Colon (tissue), 2 donors: ENCODE results near the gene TRIML2.

Experiments
- FAIRE-seq: peaks from 2 replicates; lab custom pipeline; 2012; peaks lifted over from hg19 to GRCh38; lab: Jason Lieb, UNC
- donor health status: control.
- donor health status: control.

The TRIML2 gene

GRCh38 chr4:188109157-188109755 lies at the start of gene TRIML2:
Gene TRIML2 (minus strand): TSS chr4:188109603. CDS start chr4:188105368, 4,235 bp downstream.
- no peak for FAIRE-seq

DNA sequence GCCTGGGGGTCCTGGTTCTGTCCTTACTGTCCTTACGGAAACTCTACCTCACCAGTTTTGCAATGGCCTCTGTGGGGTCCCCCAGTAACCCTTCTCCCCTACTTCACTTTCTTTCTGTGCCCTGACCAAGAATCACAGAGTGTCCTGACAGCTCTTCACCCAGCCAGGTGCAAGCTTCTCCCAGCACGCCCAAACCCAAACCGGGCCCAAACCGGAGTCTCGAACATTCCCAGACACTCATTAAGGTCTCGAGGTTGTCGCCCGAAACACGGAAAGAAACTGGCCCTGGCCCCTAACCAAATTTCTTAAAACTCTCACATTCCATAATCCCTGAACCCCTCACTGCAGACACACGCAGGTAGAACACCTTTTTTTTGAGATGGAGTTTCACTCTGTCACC lies 48.9 kb upstream of the TRIML2 start:
- FAIRE-seq, result no peak

- no peak for FAIRE-seq
These were observed 45.4 kb upstream of the TRIML2 start for GRCh38 chr4:188154668-188155405.

GRCh38 chr4:188147776-188148175 lies 38.4 kb upstream of the TRIML2 start:
- FAIRE-seq, result no peak

DNA sequence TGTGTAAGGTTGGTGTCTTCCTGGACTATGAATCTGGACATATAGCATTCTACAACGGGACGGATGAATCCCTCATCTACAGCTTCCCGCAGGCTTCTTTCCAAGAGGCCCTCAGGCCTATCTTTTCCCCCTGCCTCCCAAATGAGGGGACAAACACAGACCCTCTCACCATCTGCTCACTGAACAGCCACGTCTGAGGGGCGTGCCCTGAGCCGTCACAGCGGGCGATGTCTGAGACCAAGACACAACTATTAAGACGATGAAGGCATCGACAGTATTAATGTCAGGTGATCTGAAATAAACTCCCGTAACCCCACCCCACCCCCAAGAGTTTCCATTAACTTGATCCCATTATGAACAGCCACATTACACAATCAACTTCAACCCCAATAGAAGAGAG lies 37.8 kb upstream of the TRIML2 start:
- FAIRE-seq, result no peak

GRCh38 chr4:188146618-188147017 lies 37.2 kb upstream of the TRIML2 start:
- no peak for FAIRE-seq

- no peak for FAIRE-seq
These were observed 36.2 kb upstream of the TRIML2 start for GRCh38 chr4:188145601-188146000.

DNA sequence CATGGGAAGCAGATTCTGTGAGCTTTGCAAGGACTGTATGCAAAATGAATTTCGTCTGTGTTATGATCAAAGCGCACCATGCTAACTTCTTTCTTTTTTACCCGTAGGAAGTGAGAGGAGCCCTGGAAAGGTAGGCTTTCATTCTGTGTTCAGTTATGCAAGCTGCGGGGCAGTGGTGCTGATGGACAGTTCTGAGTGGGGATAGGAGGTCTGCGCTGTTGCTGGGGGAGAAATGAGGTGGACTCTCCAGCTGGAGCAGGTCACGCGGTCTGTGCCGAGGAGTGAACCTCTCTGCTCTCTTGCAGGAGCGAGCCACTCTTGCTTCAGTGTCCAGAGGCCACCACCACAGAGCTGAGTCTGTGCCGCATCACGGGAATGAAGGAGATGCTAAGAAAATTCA lies 34.3 kb upstream of the TRIML2 start:
- FAIRE-seq, result no peak

- FAIRE-seq, result no peak
These were observed 30.3 kb upstream of the TRIML2 start for GRCh38 chr4:188139671-188140070.

DNA sequence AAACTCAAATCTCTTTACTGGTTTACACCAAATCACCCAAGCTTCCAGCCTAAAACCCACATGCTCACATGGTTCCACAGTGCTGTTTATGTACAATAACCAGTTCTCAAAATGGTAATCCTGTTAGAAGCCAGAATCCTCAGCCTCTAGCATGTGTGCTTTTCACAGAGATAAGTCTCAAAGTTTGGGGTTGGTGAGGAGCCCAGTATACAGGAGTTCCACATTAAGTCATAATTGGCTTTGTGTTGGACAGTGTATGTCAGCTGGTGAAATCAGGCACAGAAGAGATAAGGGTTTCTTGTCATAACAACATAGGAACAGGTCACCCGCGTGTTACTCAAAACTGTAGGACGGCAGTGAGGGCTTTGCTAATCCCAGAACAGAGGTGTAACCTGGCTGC lies 29.7 kb upstream of the TRIML2 start, which contains the start of gene TRIML1:
TRIML1 (plus strand) TSS at position 301 of the 400 bp plus-strand sequence. CDS start 118 bp downstream, outside the sequence.
- FAIRE-seq, result no peak

DNA sequence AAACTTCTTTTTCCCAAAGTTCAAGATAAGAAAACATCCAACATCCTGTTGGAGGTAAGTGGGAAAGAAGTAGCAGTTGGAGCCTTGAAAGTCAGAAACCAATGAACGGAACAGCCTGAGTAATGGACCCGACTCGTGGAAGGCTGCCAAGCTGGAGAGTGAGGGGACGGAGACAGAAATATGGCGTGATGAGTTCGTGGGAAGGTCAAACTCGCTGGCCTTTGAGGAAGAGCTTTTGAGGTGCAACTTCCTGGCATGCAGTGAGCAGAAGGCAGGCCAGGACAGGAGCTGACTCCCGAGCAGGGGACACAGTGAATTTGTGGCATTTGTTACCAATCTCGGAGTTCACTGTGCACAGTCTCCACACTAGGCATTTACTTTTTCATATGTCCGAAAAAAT lies 28.8 kb upstream of the TRIML2 start:
- FAIRE-seq, result no peak

- no peak for FAIRE-seq
These were observed 22.8 kb upstream of the TRIML2 start for GRCh38 chr4:188132232-188132631.

DNA sequence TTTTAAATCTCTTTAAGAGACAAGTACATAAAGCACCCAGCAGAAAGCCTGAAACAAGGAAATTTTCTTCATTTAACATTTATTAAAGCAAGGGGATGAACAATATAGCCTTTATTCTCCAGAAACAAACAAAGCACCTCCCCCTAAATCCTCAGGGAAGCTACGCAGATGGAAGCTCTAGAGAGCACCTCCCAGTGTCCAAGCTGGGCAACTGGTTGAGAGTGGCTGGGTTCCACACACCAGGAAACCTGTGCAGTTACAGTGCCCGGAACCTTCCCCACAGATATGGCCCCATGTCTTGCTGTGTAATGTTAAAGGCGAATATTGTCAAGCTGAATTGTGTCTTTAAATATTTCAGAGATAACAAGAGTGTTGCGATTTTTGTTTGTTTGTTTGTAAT lies 21.0 kb upstream of the TRIML2 start:
- FAIRE-seq, result no peak

GRCh38 chr4:188127214-188127874 lies 17.9 kb upstream of the TRIML2 start:
- FAIRE-seq, result no peak

- FAIRE-seq, result no peak
These were observed 12.1 kb upstream of the TRIML2 start for GRCh38 chr4:188121530-188121929.

DNA sequence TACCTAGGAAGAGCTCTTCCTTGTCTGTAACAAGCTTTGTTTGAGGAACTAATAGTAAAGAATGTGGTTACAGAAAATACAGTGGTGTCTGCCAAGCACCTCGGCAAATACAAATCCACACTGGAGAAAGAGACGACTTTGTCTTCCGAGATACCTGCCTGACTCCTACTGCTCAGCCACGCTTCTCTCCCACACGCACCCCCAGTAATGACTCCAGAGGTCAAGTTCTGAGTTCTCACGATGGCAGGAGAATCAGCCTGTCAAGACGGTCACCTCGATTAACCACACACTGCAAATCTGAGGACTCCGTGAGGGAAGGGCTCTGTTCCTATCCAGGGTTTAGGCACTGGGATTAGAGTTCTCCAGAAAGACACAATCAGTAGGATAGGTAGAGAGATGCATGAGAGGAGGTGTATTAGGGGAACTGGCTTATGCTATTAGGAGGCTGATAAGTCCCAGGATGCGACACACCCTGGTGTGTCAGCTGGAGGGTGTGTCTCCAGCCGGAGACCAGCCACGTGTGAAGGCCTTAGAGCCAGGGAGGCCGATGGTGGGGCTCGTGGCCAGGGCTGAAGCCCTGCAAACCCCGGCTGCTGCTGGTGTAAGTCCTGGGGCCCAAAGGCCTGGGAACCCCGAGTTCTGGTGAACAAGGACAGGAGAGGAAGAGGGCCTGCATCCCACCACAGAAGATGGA lies 8.4 kb upstream of the TRIML2 start:
- no peak for FAIRE-seq

DNA sequence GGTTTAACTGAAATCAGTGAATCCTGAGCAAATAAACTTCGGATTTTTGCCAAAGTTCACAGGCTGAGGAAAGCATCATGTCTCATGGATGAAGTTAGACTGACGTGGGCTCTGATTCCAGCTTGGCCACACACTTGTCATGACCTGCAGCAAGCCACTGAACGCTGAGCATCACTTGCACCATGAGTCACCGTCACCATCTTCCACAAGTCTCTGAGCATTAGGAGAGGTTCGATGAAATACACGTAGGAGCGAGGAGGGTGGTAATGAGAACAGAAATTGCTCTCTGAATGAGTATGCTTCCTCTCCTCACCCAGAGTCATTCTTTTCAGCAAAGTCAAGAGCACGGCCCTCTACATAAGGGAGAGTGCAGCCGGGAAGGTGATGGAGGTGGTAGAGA lies 3.8 kb upstream of the TRIML2 start:
- no peak for FAIRE-seq

- FAIRE-seq, result no peak
These were observed 2.6 kb upstream of the TRIML2 start for GRCh38 chr4:188111955-188112354.

GRCh38 chr4:188110741-188111471 lies 1.5 kb upstream of the TRIML2 start:
- FAIRE-seq, result no peak

- FAIRE-seq, result no peak
These were observed 633 bp upstream of the TRIML2 start for GRCh38 chr4:188110036-188110435.

DNA sequence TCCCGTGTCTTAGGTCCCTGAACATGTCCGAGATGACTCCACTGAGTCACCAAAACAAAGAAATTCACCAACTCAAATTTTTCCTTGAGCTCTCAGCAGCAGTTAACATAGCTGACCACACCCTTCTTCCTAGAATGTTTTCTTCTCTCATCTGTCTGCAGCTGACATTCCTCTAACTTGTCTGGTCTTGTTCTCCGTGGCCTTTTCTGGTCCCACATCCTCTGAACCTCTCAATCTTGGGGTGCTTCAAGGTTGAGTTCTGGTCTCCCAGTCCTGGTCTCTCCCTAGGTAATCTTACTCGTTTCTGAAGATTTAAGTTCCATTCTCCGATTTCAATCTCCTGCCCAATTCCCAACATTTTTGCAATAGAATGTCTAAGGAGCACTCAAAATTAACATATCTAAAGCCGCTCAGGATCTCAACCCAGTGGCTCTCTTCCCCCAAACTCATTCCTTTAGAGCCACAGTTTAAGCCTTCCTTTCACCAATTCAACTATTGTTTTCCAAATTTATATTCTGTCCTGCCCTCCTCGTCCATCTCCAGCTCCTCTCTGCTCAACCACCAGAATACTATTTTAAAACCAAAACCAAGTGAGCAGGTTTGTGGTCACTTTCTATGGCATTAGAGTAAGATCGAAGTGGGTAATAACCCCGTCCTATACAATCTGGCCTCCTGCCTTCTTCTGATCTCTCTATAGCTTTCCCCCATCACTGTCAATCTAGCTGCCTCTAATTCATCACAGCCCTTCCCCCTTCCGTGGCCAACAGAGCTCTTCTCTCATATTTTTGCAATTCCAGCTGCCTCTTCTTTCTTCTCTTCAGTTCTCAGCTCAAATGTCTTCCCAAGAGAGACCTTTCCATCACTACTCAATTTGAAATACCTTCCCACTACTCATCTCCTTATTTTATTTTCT lies 1.2 kb downstream of the TRIML2 start:
- FAIRE-seq, result no peak
